HG03097 (cell line): ENCODE data around the gene PDE3B.
"Not testable (repeated sequence)": the region's sequence is repeated elsewhere in the genome, so short reads cannot be mapped to it uniquely, and the experiment has no call there.

Source experiments
- ATAC-seq: cut with Tn5 transposase; IDR thresholded peaks from one replicate; pipeline ENCODE4 v1.9.1; 2021; ENCODE audit not compliant: unreplicated experiment, low FRiP score

The PDE3B gene

DNA sequence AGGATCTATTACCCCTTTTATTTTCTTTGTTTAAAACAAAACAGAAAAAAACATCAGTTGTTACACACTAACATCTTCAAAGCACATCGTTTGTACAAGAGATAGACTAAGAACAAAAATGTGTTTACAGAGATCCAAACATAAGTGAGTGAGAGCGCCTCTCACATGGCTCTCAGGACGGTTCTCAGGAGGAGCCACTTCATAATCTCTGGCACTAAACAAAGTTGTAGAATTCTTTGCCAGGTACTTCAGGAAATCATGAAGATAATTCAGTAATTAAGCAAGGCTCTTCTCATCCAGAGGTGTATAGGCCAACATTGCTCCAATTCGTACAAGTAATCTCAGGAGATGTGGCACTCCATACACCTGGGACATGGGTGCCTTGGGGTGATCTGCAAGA, 29.8 kb downstream of the PDE3B start:
- no peak for ATAC-seq

DNA sequence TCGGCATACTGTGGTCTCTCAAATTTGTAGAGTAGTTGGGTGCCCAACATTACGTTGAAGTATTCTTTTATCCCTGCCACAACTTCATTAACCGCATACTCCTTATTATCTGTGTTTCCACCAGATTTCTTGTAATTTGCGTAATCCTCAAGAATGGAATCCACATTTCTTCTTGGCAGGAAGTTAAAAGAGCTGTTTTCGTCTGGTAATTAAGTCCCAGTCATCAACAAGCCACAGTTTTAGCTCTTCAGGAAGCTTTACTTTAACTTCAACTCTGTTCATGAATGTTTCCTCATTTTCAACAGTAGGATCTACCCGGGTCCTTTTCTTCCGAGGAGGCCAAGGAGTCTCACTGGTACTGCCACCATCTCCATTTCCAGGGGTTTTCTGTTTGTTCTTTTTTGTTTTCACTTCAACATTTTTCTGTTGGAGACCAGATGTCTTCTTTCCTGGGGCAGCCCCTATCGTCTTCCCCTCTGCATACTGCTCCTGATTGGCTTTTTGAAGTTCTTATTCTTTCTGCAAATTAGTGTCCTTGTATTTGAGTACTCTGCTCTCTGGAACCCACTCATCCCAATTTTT, 30.3 kb downstream of the PDE3B start:
- ATAC-seq: no peak

DNA sequence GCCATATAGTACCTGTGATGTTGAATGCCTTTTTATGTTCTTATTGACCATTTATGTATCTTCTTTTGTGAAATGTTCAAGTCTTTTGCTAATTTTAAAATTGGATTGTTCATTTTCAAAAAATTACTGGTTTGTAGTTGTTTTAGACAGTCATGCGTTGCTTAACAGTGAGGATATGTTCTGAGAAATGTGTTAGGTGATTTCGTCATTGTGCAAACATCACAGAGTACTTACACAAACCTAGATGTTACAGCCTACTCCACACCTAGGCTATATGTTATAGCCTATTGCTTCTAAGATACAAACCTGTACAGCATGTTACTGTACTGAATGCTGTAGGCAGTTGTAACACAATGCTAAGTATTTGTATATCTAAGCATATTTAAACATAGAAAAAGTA, 32.5 kb downstream of the PDE3B start:
- no peak for ATAC-seq

DNA sequence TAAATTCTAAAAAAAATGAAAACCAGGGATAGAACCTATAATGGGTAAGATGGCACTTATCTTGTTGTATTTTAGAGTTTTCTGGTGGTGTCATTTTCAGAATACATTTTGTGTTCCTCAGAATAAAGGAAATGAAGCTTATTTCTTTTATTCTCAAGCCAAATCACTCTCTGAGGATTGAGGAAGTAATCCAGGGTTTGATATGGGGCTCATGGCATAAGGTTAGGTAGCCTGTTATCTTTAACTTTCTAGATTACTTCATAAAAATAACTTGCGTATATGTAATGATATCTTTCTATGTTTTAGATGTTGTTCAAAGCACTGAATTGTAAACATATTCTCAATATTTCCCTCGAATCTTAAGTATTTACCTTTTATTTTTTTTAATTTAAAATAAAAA, 33.5 kb downstream of the PDE3B start:
- ATAC-seq: no peak

DNA sequence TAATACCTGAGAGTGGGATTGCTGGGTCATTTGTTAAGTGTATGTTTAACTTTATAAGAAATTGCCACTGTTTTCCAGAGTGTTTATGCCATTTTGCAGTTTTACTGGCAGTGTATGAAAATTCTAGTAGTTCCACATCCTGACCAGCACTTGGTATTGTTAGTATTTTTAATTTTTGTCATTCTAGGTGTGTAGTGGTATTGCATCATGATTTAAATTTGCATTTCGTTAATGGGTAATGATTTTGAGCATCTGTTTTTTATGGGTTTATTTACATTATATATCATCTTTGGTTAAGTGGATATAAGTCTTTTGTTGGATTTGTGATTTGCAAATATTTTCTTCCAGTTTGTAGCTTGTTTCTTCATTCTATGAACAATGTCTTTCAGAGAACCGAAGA, 34.7 kb downstream of the PDE3B start:
- ATAC-seq: no peak

DNA sequence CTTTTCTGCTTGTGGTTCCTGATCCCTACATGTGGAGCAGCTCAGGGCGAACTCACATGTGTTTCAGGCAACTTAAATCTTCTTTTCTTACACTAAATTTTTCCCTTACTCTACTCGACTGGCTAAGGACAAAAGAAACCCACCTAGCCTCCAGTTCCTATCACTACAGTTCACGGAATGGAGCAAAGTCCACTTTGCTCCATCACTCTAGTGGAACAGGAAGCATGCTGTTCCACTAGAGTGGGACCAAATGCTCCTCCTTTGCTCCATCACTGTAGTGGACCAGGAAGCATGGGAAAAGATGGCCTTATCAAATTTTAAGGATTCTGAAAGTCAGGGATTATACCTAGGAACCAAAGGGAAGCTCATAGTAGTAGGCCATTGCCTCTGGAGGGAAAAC, 36.1 kb downstream of the PDE3B start:
- no peak for ATAC-seq

DNA sequence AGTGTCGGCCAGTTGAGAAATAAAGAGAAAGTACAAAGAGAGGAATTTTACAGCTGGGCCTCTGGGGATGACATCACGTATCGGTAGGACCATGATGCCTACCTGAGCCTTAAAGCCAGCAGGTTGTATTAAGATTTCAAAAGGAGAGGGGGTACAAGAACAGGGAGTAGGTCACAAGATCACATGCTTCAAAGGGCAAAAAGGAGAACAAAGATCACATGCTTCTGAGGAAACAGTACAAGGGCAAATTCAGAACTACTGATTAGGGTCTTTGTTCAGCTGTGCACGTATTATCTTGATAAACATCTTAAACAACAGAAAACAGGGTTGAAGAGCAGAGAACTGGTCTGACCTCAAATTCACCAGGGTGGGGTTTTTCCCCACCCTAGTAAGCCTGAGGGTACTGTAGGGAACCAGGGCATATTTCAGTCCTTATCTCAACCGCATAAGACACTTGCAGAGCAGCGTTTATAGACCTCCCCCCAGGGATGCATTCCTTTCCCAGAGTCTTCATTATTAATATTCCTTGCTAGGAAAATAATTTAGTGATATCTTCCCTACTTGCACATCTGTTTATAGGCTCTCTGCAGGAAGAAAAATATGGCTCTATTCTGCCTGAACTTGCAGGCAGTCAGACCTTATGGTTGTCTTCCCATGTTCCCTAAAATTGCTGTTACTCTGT, 40.8 kb downstream of the PDE3B start:
- not testable (repeated sequence) for ATAC-seq

DNA sequence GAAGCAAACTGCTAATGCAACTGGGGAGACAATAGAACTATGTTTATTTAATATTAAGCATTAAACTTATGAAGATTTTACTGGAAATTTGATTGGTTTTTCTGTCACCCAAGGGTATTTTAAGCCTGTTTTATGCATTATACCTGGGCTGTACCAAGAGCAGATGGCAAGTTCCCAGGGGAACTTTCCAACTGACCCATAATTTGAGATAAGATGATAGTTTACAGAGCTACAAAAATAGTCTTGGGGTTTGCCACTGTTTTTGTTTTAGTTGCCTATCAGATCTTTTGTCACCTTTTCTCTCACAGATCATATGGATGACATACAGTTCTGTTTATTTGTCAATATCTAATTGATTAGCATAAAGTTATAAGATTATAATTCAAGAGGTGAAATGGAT, 43.9 kb downstream of the PDE3B start:
- no peak for ATAC-seq

DNA sequence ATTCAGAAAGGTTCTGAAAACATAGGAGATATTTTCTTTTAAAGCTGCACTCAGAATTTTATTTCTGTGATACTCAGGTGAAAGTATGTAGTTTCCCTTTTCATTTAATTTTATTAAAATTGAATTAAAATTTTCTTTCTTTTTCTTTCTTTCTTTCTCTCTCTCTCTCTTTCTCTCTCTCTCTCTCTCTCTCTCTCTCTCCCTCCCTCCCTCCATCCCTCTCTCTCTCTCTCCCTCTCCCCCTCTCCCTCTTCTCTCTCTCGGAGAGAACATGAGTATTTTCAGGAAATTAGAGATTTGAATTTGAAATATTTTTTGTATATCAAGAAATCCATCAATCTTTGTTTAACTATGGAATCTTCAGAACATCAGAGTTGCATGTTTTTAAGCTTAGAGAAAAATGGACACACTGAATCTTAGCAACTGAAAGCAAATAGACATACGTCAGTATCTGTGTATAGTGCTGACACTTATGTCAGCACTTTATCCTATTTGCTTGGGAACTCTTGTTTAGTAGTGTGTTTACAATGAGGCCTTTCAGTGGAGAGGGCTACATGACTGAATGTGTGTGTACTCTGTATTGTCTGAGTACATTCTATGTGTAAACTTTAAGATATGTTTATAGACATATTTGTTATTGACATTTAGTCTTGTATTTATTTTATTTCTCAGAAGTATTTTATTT, 44.5 kb downstream of the PDE3B start:
- no peak for ATAC-seq

DNA sequence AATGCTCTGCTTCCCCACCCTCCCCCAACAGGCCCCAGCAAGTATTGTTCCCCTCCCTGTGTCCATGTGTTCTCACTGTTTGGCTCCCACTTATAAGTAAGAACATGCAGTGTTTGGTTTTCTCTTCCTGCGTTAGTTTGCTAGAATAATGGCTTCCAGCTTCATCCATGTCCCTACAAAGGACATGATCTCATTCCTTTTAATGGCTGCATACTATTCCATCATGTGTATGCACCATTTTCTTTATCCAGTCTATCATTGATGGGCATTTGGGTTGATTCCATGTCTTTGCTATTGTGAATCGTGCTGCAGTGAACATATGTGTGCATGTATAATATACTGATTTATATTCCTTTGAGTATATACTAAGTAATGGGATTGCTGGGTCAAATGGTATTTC, 52.1 kb downstream of the PDE3B start:
- not testable (repeated sequence) for ATAC-seq

DNA sequence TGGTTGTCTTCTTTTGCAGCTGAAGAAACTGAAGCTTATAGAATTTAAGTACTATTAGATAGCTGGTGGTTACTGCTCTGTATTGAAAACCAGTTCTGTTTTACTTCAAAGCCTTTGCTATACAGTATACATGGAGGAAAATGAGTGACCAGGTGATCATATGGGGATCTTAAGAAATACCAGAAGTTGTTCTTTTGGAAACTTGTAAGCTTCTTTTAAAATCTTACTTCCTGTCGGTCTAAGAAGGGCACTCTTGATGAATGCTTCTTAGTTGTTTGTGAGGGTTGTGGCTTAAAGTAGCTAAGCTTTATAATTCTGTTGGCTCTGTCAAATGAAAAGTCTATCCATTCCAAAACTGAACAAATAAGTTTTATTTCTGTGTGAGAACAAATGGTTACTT, 55.2 kb downstream of the PDE3B start:
- ATAC-seq: no peak

DNA sequence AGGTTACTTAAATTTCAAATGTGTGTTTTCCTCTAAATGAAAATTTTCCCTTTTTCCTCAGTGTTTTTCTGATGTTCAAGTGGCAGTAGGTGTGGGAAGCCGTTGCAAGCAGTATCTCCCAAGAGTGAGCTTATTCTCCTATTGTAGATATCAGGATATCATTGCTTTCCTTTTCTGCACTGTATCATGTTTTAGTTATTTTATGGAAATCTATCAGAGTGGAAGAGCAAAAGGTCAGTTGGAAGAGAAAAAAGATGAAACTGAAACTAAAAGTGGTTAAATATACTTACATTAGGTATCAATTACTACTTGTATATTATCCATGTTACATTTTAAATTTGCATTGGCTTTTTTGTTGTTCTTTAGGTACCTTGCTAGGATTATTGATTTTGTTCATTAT, 57.0 kb downstream of the PDE3B start:
- ATAC-seq: no peak

DNA sequence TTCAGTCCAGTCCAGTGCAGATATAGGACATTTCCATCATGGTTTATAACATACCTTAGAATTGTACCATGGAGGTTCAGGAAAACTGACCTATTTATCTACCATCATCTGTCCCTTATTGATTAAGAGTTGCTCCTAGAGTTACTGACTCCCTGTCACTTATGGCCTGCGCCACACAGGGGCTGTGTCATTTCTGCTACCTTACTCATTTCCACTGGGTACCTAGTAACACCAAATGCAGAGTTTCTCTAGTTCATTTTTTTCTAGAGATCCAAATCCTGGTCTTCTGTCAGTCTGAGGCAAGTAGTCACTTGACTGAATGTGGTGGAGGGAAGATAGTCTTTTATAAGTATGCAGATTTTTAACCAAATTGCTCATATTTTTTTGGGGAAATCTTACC, 59.2 kb downstream of the PDE3B start:
- no peak for ATAC-seq

DNA sequence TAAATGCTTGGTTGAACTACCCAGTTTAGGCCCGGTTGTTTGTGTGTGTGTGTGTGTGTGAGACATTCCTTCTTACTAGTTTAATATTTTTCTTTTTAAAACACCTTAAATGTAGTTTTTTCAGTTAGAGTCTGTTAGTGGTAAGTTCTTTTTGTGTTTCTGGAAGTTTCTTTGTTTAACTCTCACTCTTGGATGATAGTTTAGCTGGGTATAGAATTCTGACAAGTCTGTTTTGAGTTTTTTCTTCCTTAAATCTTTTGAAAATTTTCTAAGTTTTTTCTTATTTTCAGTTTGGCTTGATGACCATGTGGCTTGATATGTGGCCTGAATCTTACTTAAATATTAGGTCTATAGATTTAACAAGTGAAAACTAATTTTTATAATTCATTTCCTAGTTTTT, 60.1 kb downstream of the PDE3B start:
- no peak for ATAC-seq

DNA sequence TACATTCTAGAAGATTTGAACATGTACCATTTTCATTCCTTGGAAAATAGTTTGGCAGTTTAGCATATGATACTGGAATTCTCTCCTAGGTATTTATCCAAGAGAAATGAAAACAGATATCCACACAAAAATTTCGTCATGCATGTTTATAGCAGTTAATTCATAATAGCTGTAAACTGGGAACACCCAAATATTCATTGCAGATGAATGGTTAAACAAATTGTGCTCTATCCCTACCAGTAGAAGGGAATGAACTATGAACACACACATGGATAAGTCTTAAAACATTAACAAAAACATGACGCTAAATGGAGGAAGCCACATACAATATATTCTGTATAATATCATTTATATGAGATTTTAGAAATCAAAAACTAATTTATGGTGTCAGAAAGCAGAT, 61.5 kb downstream of the PDE3B start:
- ATAC-seq: no peak

DNA sequence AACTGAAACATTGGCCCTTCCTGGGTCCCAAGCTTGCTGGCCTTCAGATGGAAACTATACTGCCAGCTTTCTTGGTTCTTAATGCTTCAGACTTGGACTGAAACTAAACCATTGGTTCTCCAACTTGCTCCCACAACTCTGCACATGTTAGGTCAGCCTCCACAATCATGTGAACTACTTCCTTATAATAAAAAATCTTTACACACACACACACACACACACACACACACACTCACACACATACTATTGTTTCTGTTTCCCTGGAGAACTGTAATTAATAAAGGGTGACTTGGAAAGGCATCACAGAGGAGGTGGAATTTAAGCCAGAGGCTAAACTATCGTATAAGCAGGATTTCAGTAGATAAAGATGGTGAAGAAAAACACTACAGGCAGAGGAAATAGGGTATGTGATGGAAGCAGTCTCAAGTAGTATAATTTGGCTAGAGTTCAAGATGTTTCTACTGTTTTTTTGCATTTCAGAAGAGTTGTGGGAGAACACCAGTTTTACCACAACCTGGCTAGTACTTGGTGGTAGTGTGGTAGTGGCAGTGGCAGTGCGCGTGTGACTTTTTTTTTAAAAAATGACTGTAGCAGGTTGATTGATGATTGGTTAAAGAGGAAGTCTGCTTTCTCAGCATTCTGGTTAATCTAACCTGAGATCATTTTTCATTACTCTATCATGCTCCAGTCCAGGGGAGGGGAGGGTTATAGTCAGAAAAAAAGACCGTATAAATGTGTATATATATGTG, 70.1 kb downstream of the PDE3B start:
- no peak for ATAC-seq

DNA sequence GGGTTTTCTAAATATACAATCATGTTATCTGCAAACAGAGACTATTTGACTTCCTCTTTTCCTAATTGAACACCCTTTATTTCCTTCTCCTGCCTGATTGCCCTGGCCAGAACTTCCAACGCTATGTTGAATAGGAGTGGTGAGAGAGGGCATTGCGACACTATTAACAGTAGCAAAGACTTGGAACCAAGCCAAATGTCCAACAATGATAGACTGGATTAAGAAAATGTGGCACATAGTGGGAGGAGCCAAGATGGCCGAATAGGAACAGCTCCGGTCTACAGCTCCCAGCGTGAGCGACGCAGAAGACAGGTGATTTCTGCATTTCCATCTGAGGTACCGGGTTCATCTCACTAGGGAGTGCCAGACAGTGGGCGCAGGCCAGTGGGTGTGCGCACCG, 72.1 kb downstream of the PDE3B start:
- not testable (repeated sequence) for ATAC-seq

DNA sequence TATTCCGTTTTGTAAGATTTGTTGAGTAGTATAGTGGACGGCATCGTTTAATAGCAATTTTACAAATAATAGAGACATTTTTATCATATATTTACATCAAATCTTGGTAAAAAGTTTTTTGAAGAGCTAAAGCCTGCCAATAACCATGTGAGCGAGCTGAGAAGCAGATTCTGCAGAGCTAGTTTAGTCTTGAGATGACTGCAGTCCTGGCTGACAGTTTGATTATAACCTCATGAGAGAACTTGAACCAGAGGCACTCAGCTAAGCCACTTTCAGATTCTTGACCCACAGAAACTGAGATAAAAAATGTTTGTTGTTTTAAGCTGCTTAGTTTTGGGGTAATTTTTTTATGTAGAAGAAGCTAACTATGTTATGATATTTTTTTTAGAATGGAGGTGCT, 78.9 kb downstream of the PDE3B start:
- ATAC-seq: no peak

DNA sequence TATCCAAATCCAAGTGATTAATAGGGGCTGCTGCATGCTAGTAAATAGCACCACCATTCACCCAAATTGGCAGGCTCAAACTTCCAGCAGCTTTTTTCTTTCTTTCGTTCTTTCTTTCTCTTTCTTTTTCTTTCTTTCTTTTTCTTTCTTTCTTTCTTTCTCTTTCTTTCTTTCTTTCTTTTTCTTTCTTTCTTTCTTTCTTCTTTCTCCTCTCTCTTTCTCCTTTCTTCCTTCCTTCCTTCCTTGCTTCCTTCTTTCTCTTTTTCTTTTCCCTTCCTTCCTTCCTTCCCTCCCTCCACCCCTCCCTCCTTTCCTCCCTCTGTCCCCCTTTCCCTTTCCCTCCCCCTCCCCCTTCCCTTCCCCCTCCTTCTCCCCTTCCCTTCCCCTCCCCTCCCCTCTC, 81.5 kb downstream of the PDE3B start:
- no peak for ATAC-seq

DNA sequence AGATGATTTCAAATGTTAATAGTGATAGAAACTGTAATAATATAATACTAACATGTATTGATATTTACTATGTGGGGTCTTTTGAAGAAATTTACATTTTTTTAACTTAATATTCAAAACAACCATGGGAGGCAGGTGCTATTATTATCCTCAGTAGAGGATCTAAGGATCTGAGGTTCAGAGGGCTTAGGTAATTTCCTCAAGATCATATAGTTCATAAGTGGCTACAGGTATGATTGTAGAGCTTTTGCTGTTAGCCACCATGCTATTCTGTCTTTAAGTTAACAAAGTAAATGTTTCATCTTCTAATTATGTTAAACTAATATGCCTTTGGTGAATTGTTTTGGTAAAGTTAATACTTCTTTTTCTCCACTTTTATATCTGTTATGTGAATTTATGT, 83.6 kb downstream of the PDE3B start:
- ATAC-seq: no peak

DNA sequence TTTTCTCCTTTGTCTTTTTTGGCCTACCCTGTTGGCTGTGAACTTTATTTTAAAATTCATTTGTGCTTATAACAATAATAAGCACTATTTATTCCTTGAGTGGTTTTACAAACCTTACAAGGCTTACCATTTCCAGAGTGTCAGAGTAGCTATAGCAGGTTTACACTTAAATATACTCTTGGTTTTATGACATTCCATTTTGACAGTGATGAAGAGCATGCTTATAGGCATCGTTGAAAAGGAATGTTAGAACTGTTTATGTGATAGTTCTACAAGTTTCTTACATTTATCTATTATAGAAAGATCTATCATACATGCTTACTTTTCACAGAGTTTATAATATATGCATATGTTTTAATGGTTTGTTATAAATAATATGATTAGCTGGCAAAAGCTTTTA, 84.1 kb downstream of the PDE3B start:
- ATAC-seq: no peak

DNA sequence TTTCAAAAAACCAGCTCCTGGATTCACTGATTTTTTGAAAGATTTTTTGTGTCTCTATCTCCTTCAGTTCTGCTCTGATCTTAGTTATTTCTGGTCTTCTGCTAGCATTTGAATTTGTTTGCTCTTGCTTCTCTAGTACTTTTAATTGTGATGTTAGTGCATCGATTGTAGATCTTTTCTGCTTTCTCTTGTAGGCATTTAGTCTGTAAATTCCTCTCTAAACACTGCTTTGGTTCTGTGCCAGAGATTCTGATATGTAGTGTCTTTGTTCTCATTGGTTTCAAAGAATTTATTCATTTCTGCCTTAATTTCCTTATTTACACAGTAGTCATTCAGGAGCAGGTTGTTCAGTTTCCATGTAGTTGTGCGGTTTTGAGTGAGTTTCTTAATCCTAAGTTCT, 96.9 kb downstream of the PDE3B start:
- not testable (repeated sequence) for ATAC-seq
